H1 (cell line): ENCODE results near the gene PLEKHH3. TPM values are rescaled to one million over a fixed set of nuclear protein-coding genes. Genes with fewer than 3 reads are reported as not detected.

Experiments used
- CTBP2 ChIP-seq: IDR thresholded peaks from 2 replicates; pipeline ENCODE4 v1.7.0; 2011; ENCODE audit warnings: borderline replicate concordance, mild to moderate bottlenecking, moderate library complexity, mixed read lengths, low read length; ENCODE audit not compliant: insufficient read depth, insufficient read length
- ZNF274 ChIP-seq: IDR thresholded peaks from 2 replicates; pipeline ENCODE4 v1.7.0; 2012; ENCODE audit warnings: low read length, borderline replicate concordance; ENCODE audit errors: extremely low read depth
- polyA plus RNA-seq, 7 experiments: library from polyadenylated mRNA; depleted of rRNA in 3 of 7; stranded (reverse) in 5 of 7; unstranded in 2 of 7; fragments of >200 nt in 5 of 7; fragments of 200-250 nt in 2 of 7; gene quantifications; 1 replicate in 5 of 7; 2 replicates in 1 of 7; 4 replicates in 1 of 7; pipeline versions ENCODE4 v1.2.1 to v1.2.3, GENCODE V29; 2011 to 2013; ENCODE audit warnings: missing spikeins in 2 of 7, mixed read lengths in 2 of 7
- total RNA-seq: library from RNA; stranded (reverse); fragmentation: NEBNext Ultra II Directional; extraction: Animal tissue kit (Norgen Biotek cat#: 25700); gene quantifications from 2 replicates; pipeline ENCODE4 v1.2.1, GENCODE V29; 2021
- TF ChIP-seq, protein P1 (sequence below): fragments of 300-600 bp; sonication (generic); IDR thresholded peaks from 2 replicates; pipeline ENCODE4 v1.7.1; 2012; ENCODE audit warnings: low read length, moderate library complexity, mild to moderate bottlenecking, inconsistent platforms; ENCODE audit not compliant: insufficient replicate concordance

PLEKHH3 gene
- total and polyA plus RNA-seq, 2 of the 8 experiments (the other 6 are each of a cell fraction or from before 2014, with no cell fraction given), result 11.1 to 13.5 TPM

DNA sequence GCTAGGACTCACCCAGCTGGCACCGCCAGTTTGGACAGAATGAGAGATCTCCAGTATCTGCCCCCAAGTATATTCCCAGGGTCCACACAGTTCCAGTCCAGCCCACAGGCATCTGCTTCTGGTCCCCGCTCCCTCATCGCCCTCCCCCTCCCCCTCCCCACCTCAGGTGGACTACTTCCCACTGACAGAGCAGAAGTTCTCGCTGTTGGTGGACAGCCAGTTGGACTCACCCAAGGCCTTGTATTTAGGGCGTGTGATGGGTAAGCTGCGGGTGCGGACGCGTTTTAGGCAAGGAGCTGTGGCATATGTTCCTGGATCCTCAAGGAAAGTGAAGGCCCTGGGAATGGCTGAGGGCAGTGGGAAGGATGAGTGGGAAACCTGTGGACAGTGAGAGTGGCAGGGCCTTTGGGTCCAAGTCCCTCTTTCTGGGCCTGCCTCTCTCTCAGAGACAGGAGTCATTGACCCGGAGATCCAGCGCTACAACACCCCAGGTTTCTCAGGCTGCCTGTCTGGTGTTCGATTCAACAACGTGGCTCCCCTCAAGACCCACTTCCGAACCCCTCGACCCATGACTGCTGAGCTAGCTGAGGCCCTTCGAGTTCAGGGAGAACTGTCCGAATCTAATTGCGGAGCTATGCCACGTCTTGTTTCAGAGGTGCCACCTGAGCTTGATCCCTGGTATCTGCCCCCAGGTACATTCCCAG, 20.5 kb upstream of the PLEKHH3 start (continued):
- TF ChIP-seq, protein P1, sequence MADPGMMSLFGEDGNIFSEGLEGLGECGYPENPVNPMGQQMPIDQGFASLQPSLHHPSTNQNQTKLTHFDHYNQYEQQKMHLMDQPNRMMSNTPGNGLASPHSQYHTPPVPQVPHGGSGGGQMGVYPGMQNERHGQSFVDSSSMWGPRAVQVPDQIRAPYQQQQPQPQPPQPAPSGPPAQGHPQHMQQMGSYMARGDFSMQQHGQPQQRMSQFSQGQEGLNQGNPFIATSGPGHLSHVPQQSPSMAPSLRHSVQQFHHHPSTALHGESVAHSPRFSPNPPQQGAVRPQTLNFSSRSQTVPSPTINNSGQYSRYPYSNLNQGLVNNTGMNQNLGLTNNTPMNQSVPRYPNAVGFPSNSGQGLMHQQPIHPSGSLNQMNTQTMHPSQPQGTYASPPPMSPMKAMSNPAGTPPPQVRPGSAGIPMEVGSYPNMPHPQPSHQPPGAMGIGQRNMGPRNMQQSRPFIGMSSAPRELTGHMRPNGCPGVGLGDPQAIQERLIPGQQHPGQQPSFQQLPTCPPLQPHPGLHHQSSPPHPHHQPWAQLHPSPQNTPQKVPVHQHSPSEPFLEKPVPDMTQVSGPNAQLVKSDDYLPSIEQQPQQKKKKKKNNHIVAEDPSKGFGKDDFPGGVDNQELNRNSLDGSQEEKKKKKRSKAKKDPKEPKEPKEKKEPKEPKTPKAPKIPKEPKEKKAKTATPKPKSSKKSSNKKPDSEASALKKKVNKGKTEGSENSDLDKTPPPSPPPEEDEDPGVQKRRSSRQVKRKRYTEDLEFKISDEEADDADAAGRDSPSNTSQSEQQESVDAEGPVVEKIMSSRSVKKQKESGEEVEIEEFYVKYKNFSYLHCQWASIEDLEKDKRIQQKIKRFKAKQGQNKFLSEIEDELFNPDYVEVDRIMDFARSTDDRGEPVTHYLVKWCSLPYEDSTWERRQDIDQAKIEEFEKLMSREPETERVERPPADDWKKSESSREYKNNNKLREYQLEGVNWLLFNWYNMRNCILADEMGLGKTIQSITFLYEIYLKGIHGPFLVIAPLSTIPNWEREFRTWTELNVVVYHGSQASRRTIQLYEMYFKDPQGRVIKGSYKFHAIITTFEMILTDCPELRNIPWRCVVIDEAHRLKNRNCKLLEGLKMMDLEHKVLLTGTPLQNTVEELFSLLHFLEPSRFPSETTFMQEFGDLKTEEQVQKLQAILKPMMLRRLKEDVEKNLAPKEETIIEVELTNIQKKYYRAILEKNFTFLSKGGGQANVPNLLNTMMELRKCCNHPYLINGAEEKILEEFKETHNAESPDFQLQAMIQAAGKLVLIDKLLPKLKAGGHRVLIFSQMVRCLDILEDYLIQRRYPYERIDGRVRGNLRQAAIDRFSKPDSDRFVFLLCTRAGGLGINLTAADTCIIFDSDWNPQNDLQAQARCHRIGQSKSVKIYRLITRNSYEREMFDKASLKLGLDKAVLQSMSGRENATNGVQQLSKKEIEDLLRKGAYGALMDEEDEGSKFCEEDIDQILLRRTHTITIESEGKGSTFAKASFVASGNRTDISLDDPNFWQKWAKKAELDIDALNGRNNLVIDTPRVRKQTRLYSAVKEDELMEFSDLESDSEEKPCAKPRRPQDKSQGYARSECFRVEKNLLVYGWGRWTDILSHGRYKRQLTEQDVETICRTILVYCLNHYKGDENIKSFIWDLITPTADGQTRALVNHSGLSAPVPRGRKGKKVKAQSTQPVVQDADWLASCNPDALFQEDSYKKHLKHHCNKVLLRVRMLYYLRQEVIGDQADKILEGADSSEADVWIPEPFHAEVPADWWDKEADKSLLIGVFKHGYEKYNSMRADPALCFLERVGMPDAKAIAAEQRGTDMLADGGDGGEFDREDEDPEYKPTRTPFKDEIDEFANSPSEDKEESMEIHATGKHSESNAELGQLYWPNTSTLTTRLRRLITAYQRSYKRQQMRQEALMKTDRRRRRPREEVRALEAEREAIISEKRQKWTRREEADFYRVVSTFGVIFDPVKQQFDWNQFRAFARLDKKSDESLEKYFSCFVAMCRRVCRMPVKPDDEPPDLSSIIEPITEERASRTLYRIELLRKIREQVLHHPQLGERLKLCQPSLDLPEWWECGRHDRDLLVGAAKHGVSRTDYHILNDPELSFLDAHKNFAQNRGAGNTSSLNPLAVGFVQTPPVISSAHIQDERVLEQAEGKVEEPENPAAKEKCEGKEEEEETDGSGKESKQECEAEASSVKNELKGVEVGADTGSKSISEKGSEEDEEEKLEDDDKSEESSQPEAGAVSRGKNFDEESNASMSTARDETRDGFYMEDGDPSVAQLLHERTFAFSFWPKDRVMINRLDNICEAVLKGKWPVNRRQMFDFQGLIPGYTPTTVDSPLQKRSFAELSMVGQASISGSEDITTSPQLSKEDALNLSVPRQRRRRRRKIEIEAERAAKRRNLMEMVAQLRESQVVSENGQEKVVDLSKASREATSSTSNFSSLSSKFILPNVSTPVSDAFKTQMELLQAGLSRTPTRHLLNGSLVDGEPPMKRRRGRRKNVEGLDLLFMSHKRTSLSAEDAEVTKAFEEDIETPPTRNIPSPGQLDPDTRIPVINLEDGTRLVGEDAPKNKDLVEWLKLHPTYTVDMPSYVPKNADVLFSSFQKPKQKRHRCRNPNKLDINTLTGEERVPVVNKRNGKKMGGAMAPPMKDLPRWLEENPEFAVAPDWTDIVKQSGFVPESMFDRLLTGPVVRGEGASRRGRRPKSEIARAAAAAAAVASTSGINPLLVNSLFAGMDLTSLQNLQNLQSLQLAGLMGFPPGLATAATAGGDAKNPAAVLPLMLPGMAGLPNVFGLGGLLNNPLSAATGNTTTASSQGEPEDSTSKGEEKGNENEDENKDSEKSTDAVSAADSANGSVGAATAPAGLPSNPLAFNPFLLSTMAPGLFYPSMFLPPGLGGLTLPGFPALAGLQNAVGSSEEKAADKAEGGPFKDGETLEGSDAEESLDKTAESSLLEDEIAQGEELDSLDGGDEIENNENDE, result no peak
- TF ChIP-seq CTBP2, result no peak
- no peak for TF ChIP-seq ZNF274
